ENCODE results near the gene IFNAR1. TPM values are rescaled to one million over a fixed set of nuclear protein-coding genes. Genes with fewer than 3 reads are reported as not detected.

IFNAR1 gene
- total and polyA plus RNA-seq, 9 of the 15 experiments (the other 6 are each of a cell fraction or from before 2014, with no cell fraction given): 8.6 to 31.8 (median 14.8) TPM

DNA sequence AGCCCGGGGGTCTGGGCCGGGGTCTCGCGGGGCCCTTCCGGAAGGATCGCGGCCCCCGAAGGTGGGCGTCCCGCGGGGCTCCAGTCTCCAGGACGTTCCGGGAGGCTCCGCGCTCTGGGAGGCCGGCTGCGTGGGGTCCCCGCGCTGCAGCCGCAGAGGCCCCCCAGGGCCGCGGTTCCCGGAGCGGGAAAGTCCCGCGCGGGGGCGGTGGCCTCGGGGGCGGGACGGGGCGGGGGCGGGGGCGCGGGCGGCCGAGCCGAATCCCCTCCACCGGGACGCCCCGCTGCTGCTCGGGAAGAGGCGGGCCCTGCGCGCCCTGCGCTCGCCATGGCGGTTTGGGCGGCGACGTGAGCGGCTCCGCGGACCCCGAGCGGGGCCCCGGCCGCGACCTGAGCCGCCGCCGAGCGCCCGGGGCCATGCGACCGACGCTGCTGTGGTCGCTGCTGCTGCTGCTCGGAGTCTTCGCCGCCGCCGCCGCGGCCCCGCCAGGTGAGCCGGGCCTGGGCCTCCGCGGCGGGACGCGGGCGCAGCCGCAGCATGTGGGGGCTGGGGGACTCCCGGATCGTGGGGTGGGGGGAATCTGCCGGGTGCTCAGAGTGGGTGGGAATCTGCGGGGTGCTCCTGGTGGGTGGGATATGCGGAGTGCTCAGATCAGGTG, 78.5 kb downstream of the IFNAR1 start, which contains the start of gene IFNGR2 (continued):
- TF ChIP-seq, protein P1, sequence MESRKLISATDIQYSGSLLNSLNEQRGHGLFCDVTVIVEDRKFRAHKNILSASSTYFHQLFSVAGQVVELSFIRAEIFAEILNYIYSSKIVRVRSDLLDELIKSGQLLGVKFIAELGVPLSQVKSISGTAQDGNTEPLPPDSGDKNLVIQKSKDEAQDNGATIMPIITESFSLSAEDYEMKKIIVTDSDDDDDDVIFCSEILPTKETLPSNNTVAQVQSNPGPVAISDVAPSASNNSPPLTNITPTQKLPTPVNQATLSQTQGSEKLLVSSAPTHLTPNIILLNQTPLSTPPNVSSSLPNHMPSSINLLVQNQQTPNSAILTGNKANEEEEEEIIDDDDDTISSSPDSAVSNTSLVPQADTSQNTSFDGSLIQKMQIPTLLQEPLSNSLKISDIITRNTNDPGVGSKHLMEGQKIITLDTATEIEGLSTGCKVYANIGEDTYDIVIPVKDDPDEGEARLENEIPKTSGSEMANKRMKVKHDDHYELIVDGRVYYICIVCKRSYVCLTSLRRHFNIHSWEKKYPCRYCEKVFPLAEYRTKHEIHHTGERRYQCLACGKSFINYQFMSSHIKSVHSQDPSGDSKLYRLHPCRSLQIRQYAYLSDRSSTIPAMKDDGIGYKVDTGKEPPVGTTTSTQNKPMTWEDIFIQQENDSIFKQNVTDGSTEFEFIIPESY (CRISPR knock-in tag; IDR thresholded peaks at IDR 0.05): no peak
- TF ChIP-seq FOXJ2 (tag; IDR thresholded peaks at IDR 0.05) (no peak), NFIX (CRISPR knock-in tag; IDR thresholded peaks at IDR 0.05; ENCODE audit: low read depth) (no peak)
- TF ChIP-seq, protein P2, sequence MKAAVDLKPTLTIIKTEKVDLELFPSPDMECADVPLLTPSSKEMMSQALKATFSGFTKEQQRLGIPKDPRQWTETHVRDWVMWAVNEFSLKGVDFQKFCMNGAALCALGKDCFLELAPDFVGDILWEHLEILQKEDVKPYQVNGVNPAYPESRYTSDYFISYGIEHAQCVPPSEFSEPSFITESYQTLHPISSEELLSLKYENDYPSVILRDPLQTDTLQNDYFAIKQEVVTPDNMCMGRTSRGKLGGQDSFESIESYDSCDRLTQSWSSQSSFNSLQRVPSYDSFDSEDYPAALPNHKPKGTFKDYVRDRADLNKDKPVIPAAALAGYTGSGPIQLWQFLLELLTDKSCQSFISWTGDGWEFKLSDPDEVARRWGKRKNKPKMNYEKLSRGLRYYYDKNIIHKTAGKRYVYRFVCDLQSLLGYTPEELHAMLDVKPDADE (conservative IDR thresholded peaks at IDR 0.05; ENCODE audit: control insufficient read depth, low read depth, low read length): peak; percentile 6; the same call in 1 of the 2 replicates
